GM19240 (cell line): ENCODE results near the gene ANKRD28.

Experiments
- DNase-seq: peaks from one replicate; pipeline ENCODE4 v3.0.0; 2011; ENCODE audit warnings: low spot score; ENCODE audit not compliant: insufficient read length

The ANKRD28 gene

GRCh38 chr3:15665510-15666150 is 132.1 kb downstream of the ANKRD28 start:
- no peak for DNase-seq

GRCh38 chr3:15664144-15664543 is 133.6 kb downstream of the ANKRD28 start:
- DNase-seq, result no peak

- DNase-seq, result no peak
Observed at GRCh38 chr3:15660055-15660935, 137.5 kb downstream of the ANKRD28 start.

GRCh38 chr3:15659254-15659975 is 138.4 kb downstream of the ANKRD28 start:
- DNase-seq, result no peak

- DNase-seq, result no peak
Observed at GRCh38 chr3:15657016-15657415, 140.8 kb downstream of the ANKRD28 start.

GRCh38 chr3:15656342-15656741 is 141.4 kb downstream of the ANKRD28 start:
- no peak for DNase-seq

GRCh38 chr3:15654891-15655290 is 142.9 kb downstream of the ANKRD28 start:
- no peak for DNase-seq

GRCh38 chr3:15654127-15654526 is 143.7 kb downstream of the ANKRD28 start:
- no peak for DNase-seq

GRCh38 chr3:15653321-15653720 is 144.5 kb downstream of the ANKRD28 start:
- DNase-seq, result no peak

GRCh38 chr3:15651396-15651795 is 146.4 kb downstream of the ANKRD28 start:
- DNase-seq, result no peak

- no peak for DNase-seq
Observed at GRCh38 chr3:15649858-15650257, 147.9 kb downstream of the ANKRD28 start.

- DNase-seq, result no peak
Observed at GRCh38 chr3:15649341-15649740, 148.4 kb downstream of the ANKRD28 start.

- DNase-seq, result no peak
Observed at GRCh38 chr3:15647611-15648167, 150.1 kb downstream of the ANKRD28 start.

- DNase-seq, result no peak
Observed at GRCh38 chr3:15646851-15647511, 150.8 kb downstream of the ANKRD28 start.

- DNase-seq, result no peak
Observed at GRCh38 chr3:15645740-15646501, 151.9 kb downstream of the ANKRD28 start.

GRCh38 chr3:15645246-15645645 is 152.5 kb downstream of the ANKRD28 start:
- DNase-seq, result no peak

GRCh38 chr3:15638891-15639262 is 158.9 kb downstream of the ANKRD28 start:
- DNase-seq, result no peak

GRCh38 chr3:15638193-15638890 is 159.4 kb downstream of the ANKRD28 start:
- DNase-seq, result no peak

GRCh38 chr3:15637131-15637951 is 160.4 kb downstream of the ANKRD28 start:
- no peak for DNase-seq
